GM19324 (cell line): ENCODE results near the gene RGS10.
"Not testable (repeated sequence)": the region's sequence is repeated elsewhere in the genome, so short reads cannot be mapped to it uniquely, and the experiment has no call there.

Source experiments
- ATAC-seq: cut with Tn5 transposase; IDR thresholded peaks from one replicate; pipeline ENCODE4 v1.9.1; 2021; ENCODE audit warnings: mild to moderate bottlenecking, moderate library complexity; ENCODE audit not compliant: unreplicated experiment, low FRiP score

RGS10 gene

DNA sequence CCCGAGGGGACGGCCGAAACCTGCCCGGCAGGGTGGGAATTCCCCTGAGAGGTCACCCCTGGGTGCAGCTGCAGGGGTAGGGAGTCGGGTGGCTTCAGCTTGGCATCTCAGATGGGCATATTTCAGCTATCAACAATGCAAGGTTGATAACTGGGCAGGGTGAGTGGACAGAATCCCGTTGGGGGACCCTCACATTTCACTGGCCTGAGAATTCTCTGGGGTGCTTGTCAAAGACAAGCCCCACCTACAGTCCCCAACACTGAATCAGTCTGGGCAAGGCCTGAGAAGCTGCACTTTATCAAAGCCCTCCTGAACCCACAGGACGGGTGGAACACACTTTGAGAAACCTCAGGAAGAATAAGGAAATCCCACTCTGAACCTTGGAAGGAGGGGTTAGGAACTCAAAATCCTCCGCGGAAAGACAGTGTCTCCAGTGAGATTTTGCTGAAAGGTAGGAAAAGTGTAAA lies 3.1 kb downstream of the RGS10 start:
- no peak for ATAC-seq

DNA sequence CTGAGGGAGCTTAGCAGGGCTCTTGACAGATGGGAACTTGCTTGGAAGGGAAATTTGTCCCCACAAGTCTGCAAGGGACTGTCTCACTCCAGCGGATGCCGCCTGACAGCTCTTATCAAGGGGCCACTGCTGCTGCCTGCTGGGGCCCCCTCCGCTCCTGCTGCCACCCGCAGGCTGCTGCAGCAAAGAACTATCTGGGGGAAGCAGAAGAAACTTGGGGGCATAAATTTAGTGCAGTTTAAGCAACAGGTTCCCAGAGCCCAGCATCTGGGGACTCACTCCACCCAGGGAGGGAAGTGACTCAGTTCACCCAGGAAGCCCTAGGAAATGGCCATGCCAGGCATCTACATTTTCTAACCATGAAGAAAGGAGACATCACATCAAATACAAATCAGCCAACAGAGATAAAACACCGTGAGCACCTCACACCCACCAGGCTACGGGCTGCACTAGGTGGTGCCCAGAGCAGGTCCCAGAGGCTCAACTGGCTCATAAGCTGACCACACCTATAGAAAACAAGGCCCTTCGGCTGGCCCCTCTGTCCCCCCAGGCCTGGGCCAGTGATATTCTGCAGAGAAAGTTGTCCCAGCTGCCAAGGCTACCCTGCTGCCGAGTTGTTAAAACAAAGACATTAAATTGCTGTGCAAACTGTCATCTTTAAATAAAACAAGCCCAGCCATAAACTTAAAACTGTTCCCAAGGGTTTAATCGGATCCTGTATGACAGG lies 3.7 kb downstream of the RGS10 start:
- ATAC-seq, result no peak

DNA sequence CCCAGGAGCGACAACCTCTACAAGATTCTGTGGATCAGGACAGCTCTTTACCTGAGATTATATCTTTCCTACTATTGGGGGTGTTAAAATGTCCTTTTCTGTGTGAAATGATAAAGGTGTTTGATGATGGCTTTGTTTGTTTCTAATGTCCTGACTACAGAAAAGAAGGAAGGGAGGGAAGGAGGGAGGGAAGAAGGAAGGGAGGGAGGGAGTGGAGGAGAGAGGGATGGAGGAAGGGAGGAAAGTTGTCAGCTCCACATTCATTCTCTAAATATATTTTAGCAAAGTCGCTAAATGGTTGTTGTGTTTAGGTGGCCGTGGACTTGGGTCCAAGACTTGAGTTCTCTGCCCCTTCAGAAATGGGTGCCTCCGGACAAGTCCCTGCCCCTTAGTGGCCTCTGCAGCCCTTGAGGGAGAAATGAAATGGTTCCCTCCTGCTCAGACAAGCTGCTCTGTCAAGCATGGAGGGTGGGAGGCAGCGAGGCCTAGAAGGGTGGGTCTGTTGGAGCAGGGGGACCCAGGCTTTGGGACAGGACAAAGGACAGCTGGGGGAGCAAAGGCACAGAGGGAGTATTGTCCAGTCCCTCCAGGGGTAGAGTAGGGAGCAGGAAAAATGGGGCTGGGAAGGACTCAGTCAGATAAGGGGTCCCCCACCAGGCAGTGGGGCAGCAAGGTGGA lies 4.4 kb downstream of the RGS10 start:
- no peak for ATAC-seq

DNA sequence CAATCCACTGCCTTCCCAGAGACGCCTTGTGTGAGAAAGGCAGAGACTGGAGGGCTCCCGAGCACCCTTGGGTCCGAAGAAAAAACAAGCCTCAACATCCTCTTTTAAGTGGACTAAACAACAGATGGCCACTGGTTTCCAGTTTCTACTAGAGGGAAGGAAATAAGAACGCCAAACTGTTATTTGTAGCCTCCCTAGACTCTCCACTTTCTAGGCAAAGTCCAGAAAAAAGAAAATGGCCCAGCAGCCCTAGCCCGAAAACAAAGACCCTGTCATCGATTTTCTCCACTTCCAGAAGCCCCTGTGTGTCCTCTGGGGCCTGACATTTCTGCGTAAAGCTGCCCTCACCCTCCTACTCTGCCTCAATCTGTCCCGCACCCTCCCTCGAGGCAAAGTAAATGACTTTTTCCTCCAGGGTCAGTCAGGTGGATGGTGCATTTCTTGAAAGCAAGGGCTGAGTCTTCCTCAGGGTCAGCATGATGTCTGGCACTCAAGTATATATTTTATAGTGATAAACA lies 6.0 kb downstream of the RGS10 start:
- no peak for ATAC-seq

DNA sequence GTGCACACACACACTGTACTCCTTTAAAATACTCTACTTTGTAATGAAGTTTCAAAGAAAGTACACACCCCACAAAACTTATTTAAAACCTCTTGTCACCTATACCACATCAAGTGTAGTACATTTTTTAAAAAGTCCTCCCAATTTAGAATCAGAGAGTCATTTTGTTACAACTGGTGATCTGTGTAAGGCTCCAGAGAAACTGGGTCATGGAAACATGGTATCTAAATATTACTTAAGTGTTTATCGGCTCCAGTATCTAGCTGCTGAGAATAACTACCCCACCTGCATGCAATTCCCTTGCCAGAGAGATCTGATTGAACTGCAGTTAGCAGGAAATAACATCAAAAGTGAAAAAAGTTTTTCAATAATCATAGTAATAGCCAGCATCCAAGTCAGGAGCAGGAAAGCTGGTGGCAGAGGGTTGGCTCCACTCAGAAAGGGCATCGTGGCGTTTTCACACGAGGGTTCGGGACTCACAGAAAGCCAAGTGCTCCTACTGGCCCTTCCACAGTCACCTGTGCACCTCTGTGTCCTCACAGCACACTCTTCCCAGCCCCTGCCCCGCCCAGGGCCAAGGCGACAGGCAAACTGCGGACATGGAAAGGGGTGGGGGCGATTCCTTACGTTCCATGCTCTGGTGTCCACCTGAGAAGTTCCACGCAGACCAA lies 6.5 kb downstream of the RGS10 start:
- no peak for ATAC-seq

DNA sequence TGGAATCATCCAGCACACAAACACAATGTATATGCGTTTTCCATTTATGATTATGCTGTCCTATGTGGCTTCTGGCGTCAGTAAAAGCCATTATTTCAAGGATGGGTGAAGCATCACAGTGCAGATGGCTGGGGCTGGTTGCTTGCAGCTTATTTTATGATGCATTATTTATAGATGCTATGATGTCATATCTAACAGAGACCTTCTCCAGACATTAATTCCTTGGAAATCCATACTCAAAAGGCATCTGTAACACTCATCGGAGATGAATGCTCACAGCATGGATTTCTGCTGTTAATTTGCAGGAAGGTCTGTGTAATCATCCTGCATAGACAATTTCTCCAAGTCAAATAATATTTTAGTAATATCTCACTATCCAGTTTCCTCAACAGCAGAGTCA lies 7.2 kb downstream of the RGS10 start:
- no peak for ATAC-seq

DNA sequence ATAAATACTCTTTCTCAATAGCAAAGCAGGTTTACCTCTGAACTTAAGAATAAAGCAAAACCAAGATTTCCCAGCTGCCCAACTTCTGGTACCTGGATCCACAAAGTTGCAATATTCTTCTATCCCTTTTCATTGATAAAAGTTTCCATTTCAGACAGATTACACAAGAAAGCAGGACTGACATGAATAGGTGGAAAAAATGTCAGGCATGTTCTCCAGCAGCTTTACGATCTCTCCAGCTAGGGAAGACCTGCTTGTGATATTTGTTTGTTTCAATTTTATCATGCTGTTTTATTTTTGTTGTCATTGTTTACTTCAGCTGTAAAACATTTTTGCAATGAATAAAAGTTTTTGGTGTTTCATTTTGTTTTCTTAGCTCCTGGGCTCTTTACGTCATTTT lies 9.0 kb downstream of the RGS10 start:
- ATAC-seq, result no peak

DNA sequence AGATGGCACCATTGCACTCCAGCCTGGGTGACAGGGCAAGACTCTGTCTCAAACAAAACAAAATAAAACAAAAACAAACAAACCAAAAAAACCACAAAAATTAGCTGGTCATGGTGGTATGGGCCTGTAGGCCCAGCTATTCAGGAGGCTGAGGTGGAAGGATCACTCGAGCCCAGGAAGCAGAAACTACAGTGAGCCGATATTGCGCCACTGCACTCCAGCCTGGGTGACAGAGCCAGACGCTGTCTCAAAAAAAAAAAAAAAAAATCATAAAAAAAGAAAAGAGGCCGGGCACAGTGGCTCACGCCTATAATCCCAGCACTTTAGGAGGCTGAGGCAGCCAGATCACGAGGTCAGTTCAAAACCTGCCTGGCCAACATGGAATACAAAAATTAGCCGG lies 9.7 kb downstream of the RGS10 start:
- ATAC-seq, result not testable (repeated sequence)

DNA sequence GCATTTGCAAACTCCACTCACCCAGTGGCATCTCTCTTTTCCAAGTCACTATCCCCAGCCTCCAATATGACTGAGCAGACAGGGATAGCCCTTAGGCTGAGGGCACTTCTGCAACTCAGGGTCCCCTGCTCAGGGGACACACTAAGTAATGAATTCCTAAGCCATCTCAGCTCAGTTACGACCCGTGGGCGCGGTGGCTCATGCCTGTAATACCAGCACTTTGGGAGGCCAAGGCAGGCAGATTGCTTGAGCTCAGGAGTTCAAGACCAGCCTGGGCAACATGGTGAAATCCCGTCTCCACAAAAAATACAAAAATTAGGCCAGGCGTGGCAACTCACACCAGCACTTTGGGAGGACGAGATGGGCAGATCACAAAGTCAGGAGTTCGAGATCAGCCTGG lies 10.3 kb downstream of the RGS10 start:
- not testable (repeated sequence) for ATAC-seq

DNA sequence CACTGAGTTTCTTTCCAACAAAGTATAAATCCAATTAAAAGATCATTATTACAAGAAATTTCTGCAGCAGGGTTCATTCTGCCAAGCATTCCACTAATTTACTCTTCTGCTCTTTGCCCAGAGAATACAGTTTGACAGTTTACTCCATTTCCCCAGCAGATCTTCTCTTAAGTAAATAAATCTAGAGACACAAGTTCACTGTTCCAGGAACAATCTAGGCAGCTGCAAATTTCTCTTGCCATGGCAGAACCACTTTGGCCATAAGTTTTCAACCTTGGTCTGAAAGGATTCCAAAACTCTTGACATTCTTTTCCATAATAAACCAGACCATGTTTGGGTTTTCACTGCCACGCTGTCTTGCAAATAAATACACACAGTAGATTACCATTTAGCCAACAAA lies 11.5 kb downstream of the RGS10 start:
- ATAC-seq, result no peak

DNA sequence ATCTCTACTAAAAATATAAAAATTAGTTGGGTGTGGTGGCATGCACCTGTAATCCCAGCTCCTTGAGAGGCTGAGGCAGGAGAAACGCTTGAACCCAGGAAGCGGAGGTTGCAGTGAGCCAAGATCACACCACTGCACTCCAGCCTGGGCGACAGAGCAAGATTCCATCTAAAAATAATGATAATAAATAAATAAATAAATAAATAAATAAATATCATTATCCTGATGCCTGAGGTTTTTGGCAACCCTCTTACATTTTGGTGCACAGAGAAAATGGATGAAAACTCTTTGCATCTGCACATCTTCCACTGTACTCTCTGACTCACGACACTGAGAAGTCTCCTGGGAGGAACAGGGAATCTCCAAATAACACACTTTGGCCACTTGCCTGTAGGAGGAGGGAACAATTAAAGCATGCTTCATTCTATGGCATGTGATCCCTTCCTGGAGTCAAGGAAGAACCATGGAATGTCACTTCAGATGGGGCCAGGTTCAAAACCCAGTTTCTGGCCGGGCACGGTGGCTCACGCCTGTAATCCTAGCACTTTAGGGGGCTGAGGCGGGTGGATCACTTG lies 13.8 kb downstream of the RGS10 start:
- ATAC-seq, result not testable (repeated sequence)

DNA sequence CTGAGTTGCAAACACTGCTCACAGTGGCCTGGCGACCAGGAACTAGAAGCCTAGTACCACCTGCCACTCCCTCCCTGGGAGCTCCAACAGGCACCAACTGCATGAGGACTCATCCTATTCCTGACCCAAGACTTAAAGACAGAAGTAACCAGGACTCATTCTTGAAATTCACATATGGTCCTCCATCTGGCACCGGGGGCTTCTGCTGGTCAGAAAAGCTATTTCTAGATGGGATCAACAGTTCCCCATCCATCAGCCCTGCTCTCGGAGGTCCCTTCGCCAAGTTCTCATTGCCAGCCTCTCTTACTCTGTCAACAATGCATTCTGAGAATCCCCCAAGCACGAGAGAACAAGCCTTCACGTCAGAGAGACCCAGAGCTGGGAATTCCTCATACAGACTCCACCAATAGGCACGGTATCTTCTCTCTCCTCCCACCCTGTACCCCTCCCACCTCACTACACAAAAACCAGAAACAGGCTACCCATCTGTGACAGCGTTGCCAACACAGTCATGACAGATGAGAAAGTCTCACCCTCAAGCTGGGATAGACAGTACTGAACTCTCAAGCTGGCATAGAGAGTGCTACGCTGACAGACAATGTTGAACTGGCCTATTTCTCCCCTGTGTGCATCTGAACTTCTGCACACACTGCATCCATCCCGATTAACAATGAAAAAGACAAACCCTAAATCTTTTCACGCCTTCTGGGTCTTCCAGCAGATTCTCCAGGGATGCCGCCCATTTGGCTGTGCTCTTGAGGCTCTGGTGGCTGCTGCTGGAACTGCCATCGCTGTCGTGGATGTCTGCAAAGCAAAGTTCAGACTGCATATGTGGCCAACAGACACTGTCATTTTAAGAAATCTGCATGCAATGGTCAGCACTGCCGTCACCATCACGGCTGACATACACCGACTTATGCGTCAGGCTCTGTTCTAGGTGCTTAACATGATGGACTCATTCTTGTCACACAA lies 15.6 kb downstream of the RGS10 start:
- no peak for ATAC-seq

DNA sequence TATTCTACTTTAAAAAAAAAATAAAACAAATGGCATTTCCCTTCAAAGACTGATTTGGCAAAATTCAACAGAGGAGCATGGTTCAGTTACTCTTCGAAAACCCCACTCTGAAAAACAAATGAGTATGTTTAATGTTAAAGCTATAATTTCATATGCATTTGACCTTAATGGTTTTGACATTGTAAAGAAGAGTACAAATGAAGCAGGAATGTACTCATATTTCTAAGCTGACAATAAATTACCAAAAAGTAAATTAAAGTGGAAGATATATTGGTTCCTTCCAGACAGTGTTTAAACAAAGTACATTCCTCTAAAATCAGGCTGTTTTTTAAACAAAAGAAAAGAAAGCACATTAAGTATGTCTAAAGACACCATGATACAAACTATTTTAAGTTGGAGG lies 16.4 kb downstream of the RGS10 start:
- ATAC-seq, result no peak

DNA sequence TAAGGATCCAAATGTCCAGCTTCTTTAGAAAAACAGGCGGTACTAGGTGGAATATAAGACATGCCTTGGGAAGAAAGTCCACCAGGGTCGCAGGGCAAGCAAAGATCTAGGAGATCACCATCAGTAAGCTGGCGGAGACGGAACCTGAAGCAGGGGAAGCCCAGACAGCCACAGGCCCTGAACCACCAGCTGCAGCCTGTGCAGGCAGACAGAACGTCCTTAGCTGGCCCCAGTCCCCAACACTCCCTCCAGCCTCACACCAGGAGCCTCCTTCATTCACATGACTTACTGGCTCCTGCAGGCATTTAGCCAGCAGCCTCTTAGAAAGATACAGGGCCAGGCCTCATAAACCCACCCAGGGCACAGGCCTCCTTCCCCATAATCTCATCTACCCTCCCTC lies 17.4 kb downstream of the RGS10 start:
- no peak for ATAC-seq

DNA sequence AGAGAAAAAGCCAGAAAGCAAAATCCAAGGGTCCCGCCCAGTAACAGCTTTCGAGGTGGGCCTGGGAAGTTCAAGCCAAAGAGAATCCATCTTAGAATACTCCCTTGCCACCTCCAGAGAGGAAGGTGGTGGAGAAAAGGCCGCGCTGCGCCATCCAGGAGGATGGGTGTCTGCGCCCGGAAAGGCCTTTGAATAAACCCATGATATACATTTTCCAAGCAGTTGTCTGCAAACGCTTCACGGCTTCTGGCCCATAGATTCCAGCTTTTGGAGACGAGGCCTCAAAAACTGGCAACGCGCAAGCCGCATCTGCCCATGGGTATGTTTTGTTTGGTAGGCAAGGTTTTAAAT lies 17.8 kb downstream of the RGS10 start:
- no peak for ATAC-seq

DNA sequence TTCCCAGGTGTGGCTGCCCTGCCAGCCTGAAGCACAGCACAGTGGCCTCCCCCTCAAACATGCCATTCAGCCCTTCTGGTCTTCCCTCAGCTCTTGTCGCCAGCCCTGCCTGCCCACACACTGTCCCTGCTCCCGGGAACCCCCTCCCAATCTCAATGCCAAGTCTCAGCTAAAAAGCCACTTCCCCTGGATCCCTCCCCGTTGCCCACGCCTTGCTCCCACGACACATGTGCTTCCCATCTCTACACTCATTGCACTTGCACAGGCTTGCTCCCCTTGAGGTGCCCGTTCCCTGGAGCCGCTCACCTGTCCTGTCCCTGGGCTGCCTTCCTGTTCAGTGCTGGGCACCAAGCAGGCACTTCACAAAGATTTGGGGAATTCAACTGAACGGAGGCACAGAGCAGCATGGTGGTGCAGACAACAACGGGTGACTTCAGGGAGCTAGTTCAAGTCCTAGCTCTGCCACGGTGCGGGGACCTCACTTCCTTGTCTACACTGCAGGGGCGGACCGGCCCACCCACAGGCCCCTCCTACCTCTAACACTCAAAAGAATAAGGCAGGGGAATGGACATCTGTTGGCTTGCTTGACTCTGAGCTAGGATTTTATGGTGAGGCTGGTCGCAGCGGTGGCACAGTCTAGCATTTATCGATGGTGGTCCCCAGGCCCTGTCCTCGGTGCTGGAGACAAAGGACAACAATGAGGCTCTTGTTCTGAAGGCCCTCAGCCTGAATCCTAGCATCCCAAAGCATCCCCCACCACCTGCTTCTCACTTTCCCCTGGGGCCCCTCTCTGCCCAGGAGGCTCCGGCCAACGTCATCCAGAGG lies 18.4 kb downstream of the RGS10 start:
- no peak for ATAC-seq

DNA sequence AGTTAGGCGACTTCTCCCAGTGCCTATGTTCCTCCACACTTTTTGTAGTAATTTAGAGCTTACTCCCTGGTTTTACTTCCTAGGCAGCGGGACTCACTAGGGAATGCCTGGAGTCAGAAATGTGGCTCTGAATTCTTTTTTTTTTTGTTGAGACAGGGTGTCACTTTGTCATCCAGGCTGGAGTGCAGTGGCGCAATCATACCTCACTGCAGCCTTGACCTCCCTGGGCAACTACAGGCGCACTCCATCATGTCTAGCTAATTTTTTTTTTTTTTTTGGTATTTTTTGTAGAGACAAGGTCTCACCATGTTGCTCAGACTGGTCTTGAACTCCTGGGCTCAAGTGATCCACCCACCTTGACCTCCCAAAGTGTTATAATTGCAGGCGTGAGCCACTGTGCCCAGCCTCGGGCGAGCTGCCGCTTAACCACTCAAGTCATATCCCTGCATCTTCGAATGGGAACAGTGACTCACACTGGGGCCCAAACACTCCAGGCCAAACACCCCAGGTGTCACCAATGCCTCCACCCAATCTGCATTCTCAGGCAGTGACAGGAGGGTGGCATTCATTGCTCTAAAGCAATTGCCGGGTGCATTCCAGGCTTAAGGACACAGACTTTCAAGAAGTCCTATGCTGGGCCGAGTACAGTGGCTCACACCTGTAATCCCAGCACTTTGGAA lies 19.6 kb downstream of the RGS10 start:
- ATAC-seq, result no peak

DNA sequence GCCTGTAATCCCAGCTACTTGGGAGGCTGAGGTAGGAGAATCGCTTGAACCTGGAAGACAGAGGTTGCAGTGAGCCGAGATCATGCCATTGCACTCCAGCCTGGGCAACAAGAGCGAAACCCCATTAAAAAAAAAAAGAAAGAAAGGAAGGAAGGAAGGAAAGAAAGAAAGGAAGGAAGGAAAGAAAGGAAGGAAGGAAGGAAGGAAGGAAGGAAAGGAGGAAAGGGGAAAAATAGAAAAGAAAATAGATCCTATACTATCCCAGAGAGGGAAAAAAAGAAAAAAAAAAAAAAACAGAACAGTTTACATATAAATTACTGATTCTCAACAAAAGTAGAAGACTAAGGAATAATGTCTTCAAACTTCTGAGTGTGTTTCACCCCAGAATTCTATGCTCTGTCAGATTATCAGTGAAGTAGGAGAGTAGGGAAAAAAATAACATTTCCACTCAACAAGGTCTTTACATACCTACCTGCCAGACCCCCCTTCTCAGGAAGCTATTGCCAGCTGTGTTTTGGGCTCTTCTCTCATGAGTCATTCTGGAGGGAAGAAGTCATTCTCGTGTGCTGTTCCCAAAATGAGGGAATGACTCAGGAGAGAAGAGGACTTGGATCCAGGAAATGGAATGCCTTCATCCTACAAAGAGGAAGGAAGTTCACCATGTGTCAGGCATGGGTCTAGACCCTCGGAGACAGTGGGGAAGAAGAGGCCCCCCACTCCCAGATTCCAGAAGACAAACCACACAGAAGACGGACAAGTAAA lies 20.9 kb downstream of the RGS10 start:
- no peak for ATAC-seq
